HG03175 (cell line): Measurements from ENCODE around the gene ZNF322.
"Not testable (repeated sequence)": the region's sequence is repeated elsewhere in the genome, so short reads cannot be mapped to it uniquely, and the experiment has no call there.

Experiments used
- ATAC-seq: cut with Tn5 transposase; IDR thresholded peaks from one replicate; pipeline ENCODE4 v1.9.1; 2021; ENCODE audit warnings: mild to moderate bottlenecking, moderate library complexity; ENCODE audit not compliant: unreplicated experiment

The ZNF322 gene

GRCh38 chr6:26659042-26659999, at the start of gene ZNF322:
Gene ZNF322, minus strand, starts transcription at chr6:26659746. Its CDS starts 21,193 bp downstream, at chr6:26638553.
- ATAC-seq = peak; percentile 99

GRCh38 chr6:26705780-26706179, 46.2 kb upstream of the ZNF322 start:
- ATAC-seq = not testable (repeated sequence)

- ATAC-seq = not testable (repeated sequence)
Measured at GRCh38 chr6:26705352-26705751, 45.8 kb upstream of the ZNF322 start.

GRCh38 chr6:26701023-26701747, 41.6 kb upstream of the ZNF322 start:
- not testable (repeated sequence) for ATAC-seq

GRCh38 chr6:26697496-26697895, 38.0 kb upstream of the ZNF322 start:
- not testable (repeated sequence) for ATAC-seq

GRCh38 chr6:26689324-26689947, 29.9 kb upstream of the ZNF322 start:
- ATAC-seq = not testable (repeated sequence)

GRCh38 chr6:26682435-26683042, 23.0 kb upstream of the ZNF322 start:
- ATAC-seq = not testable (repeated sequence)

- ATAC-seq = not testable (repeated sequence)
Measured at GRCh38 chr6:26673287-26673686, 13.7 kb upstream of the ZNF322 start.

GRCh38 chr6:26670558-26670957, 11.0 kb upstream of the ZNF322 start:
- ATAC-seq = not testable (repeated sequence)

GRCh38 chr6:26670003-26670402, 10.5 kb upstream of the ZNF322 start:
- not testable (repeated sequence) for ATAC-seq

GRCh38 chr6:26660000-26660361, 435 bp upstream of the ZNF322 start:
- ATAC-seq = peak; percentile 27

GRCh38 chr6:26657256-26657655, 2.3 kb downstream of the ZNF322 start:
- ATAC-seq = no peak

GRCh38 chr6:26653007-26653406, 6.5 kb downstream of the ZNF322 start:
- no peak for ATAC-seq

GRCh38 chr6:26651133-26651781, 8.3 kb downstream of the ZNF322 start:
- ATAC-seq = no peak

- ATAC-seq = no peak
Measured at GRCh38 chr6:26646074-26646473, 13.5 kb downstream of the ZNF322 start.

GRCh38 chr6:26640806-26641205, 18.7 kb downstream of the ZNF322 start:
- no peak for ATAC-seq

GRCh38 chr6:26629359-26629758, 30.2 kb downstream of the ZNF322 start:
- ATAC-seq = no peak

GRCh38 chr6:26627843-26628242, 31.7 kb downstream of the ZNF322 start:
- no peak for ATAC-seq

- no peak for ATAC-seq
Measured at GRCh38 chr6:26624557-26624956, 35.0 kb downstream of the ZNF322 start.

GRCh38 chr6:26623339-26623859, 36.1 kb downstream of the ZNF322 start:
- no peak for ATAC-seq
